Stimulated activated CD8-positive, alpha-beta memory T cell treated with anti-CD3 and anti-CD28 coated beads, Interleukin-4, amount 100 ng/mL, for 24 hours (primary cell): ENCODE results near the gene CLOCK.

Experiments
- DNase-seq: peaks from one replicate; pipeline ENCODE4 v3.0.0-alpha.2; 2020; ENCODE audit warnings: low read depth

CLOCK gene

GRCh38 chr4:55380576-55380975, 166.1 kb downstream of the CLOCK start:
- DNase-seq, result no peak

DNA sequence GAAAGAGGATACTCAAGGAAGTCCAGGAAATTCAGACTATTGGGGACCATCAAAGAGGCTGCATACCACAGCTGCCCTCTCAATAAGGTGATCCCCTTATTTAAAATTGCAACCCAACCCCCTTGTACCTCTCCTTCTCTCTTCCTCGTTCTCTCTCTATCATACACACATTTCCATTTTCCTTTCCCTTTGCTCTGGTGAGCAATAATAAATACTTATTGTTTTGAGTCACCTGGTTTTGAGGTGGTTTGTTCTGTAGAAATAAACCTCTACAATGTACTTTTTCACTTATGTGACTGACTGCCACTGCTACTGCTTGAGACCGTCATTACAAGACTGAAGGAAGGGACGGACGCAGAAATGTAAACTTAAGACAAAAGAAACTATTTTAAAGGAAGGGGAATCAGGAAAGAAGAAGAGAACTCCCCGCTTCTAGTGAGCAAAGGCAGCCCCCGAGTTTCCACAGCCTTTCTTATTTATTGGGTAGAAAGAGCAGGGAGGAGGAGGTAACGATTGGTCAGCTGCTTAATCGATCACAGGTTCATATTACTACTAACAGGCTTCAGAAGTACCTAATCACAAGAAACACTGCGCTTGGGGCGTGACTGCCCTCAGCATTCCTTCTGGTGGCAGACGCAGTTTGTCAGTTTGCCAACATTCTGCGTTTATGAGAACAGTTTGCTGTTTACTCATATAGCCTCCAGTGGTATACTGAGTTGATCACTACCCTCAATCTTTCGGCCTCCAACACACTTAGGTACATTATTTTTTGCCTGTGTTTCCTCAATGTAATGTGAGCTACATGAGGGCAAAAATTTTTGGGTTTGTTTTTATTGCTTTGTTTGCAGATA, 167.9 kb downstream of the CLOCK start:
- no peak for DNase-seq
